DMS153 treated with DMSO at 0.1 percent for 48 hours (cell line): ENCODE data around the gene IFI30.
A peak's percentile ranks its signal among the peaks of the same experiment; 100 is the strongest.

Experiments used
- DNase-seq: peaks from one replicate; lab custom pipeline; 2025; ENCODE audit not compliant: unreplicated experiment; lab: John Stamatoyannopoulos, UW

The IFI30 gene

GRCh38 chr19:18170714-18171255, 2.8 kb upstream of the IFI30 start:
- no peak for DNase-seq

- no peak for DNase-seq
Measured at GRCh38 chr19:18171605-18172327, 1.8 kb upstream of the IFI30 start.

- DNase-seq = no peak
Measured at GRCh38 chr19:18172331-18173053, 1.1 kb upstream of the IFI30 start.

DNA sequence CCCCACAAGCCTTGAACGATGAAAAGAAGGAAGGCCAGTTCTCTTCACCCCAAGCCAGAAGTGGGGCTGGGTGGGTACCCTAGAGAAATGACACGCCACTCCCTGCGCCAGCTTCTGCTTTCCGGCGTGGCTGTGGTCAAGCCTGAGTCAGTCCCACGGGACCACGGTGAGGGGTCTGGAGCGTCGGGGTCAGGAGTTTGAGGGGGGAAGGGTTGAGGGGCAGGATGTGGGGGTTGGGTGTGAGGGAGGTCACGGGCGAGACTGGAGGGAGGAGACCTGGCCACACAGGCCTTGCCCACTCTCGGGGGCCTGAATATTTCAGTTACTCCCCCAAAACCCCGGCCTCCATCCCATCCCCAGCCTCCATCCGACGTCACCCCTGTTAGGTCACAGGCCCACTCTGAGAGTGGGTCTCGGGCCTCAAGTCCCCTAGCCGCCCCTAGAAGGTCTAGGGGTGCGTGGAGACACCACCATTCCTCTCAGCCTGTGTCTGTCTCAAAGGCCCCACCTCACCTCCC, 500 bp upstream of the IFI30 start:
- no peak for DNase-seq

DNA sequence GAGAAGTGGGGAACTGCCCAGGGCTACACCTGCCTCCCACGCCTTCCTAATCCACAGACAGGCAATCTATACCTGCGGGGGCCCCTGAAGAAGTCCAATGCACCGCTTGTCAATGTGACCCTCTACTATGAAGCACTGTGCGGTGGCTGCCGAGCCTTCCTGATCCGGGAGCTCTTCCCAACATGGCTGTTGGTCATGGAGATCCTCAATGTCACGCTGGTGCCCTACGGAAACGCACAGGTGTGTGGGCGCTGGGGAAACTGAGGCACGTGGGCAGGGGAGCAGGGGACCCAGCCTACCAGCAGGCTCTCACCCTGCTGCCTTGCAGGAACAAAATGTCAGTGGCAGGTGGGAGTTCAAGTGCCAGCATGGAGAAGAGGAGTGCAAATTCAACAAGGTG, 1.4 kb downstream of the IFI30 start:
- DNase-seq = no peak

DNA sequence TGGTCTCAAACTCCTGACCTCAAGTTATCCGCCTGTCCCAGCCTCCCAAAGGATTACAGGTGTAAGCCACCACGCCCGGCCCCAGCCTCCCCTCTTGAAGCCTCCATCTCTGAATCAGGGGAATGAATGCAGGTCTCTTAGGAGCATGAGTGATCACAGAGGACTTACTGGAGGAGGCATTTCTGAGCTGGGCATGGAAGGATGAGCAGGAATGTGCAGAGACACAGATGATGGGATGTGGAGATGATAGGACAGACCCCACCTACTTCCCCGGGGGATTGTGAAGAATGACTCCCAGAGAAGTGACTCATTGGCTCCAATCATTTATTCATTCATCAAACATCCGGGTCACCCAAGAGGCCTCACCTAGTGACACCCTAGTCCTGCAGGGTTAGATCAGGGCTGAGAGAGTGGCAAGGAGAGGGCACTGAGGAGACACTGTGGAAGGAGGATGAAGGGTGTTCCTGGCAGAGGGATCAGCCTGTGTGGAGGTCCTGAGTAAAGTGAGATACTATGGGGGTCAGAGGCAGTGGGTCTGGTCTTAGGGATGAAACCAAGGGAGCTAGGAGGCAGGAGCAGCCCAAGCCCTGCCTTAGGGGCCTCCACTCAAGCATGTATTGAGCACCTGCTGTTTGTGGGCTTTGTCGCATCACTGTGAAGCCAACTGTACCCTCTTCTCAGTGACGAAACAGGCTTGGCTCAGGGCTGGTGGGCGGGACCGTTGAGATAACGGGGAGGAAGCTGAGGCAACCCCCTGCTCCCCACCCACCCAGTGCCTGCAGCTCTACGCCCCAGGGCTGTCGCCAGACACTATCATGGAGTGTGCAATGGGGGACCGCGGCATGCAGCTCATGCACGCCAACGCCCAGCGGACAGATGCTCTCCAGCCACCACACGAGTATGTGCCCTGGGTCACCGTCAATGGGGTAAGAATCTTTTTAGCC, 3.0 kb downstream of the IFI30 start:
- no peak for DNase-seq

- DNase-seq = no peak
Measured at GRCh38 chr19:18179957-18180356, 6.3 kb downstream of the IFI30 start.

GRCh38 chr19:18183529-18183928, 9.9 kb downstream of the IFI30 start:
- DNase-seq = no peak

DNA sequence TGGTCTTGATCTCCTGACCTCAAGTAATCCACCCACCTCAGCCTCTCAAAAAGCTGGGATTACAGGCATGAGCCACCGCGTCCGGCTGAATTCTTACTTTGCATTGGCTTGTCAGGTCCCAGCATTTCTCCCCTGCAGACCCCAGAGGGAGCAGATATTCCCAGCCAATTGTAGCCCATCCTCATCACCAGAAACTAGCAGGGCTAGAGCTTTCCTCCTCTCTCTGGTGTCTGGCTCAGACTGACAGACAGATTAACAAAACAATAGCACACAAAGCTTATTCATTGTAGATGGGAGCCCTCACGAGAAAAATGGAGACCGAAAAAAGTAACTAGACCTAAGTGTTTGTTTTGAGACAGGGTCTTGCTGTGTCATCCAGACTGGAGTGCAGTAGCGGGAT, 11.9 kb downstream of the IFI30 start:
- DNase-seq = no peak

GRCh38 chr19:18190278-18190677, 16.7 kb downstream of the IFI30 start:
- DNase-seq = no peak

DNA sequence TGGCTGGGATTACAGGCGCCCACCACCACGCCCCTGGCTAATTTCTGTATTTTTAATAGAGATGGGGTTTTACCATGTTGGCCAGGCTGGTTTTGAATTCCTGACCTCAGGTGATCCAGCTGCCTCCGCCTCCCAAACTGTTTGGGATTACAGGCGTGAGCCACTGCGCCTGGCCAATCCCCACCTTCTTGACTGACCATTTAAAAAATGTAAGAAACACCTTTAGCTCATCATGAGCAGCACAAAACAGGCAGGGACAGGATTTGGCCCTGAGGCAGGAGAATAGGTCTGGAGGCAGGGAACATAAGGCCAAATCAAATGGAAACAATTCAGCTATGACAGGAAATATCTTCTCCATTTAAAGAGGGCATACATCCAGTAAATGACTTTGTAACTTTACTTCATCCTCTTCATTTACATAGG, 18.0 kb downstream of the IFI30 start:
- DNase-seq = no peak

DNA sequence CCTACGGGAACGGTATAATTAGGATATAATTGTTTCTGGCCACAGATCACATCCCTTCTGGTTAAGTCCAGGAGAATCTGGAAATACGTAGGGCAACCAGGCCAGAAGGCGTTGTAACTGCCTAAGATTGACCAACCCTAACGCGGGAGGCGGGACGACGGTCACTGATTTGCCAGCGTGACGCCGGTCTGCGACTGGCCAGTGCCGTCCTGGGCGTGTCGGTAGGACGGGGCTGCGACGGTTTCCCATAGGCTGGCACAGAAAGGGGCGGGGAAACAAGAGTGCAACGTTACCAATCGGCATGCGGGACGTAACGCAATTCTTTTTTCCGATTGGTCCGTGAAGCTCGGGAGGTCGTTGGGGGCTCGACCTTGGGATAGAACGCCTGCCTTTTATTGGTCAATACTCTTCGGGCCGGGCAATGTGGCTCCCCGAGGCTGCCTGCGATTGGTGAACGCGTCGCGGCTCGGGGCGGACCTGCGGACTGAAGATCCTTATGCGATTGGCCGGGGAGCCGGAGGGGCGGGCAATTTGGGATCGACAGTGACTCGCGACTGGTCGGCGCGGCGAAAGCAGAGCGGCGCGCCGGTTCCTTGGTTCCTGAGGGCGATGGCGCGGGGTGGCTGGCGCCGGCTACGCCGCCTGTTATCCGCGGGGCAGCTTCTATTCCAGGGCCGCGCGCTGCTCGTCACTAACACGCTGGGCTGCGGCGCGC, 19.2 kb downstream of the IFI30 start, which contains the start of gene MPV17L2:
TSS of gene MPV17L2 (plus strand) at position 546 of the 715 bp plus-strand sequence. CDS start at position 610, 64 bp downstream.
- peak; percentile 99 for DNase-seq

DNA sequence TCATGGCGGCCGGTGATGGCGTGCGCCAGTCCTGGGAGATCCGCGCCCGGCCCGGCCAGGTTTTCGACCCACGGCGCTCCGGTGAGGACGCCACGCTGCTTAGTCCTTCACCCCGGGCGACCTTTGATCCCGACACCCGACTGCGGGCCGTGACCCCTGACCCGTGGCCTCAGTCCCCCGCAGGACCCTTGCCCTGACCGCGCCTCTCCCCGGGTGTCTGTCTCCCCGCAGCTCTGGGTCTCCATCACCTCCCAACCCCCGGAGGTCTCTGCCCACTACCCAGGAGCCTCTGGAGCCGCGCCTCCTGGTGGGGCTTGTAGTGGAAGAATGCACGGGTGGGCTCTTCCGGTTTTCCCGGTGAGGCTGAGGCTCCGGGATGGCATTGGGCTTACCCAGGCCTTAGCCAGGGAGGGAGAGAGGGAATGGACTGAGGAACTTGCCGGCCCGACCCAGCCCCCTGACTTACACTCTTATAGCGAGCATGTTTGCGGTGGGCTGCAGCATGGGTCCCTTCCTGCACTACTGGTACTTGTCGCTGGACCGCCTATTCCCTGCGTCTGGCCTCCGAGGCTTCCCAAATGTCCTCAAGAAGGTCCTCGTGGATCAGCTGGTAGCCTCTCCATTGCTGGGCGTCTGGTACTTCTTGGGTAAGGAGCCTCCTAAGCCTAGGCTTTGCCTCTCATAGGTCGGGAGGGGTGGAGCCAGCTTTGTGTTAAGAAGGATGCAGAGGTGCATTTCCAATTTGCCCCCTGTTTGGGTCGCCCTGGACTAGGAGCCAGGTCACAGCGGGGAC, 20.0 kb downstream of the IFI30 start:
- no peak for DNase-seq

- no peak for DNase-seq
Measured at GRCh38 chr19:18194181-18194530, 20.5 kb downstream of the IFI30 start.

- DNase-seq = no peak
Measured at GRCh38 chr19:18194554-18195238, 21.1 kb downstream of the IFI30 start.

- DNase-seq = no peak
Measured at GRCh38 chr19:18196511-18196845, 22.9 kb downstream of the IFI30 start.

GRCh38 chr19:18197306-18197705, 23.7 kb downstream of the IFI30 start:
- no peak for DNase-seq

- no peak for DNase-seq
Measured at GRCh38 chr19:18197941-18198340, 24.3 kb downstream of the IFI30 start.

DNA sequence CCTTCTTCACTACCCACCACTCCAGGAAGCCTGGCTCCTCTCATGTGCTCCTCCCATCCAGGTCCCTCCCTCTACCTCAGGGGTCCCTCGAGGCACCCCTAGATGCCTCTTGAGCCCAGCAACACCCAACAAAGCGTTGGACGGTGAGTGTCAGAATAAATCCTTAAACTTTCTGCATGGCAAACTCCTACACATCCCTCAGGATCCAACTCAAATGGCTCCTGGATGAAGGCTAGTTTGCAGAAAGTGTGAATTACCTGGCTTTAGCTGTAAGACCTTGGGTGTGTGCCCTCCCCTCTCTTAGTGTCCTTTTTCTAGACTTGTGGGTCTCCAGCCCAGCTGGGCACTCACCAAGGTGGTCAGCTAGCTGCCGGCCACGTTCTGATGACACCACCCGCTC, 24.8 kb downstream of the IFI30 start:
- no peak for DNase-seq
